H1 (cell line): Measurements from ENCODE around the gene SMIM41. TPM values are rescaled to one million over a fixed set of nuclear protein-coding genes. Genes with fewer than 3 reads are reported as not detected.

Experiments used
- CTCF ChIA-PET: fragments of 300-600 bp; sonication (Branson Sonifier 250); formaldehyde crosslinking; loops from one replicate; lab custom pipeline; 2021; ENCODE audit not compliant: partially characterized antibody; lab: Charles Lee
- POLR2A ChIA-PET: fragments of 300-600 bp; sonication (Branson Sonifier 250); formaldehyde crosslinking; loops from one replicate; lab custom pipeline; 2021; ENCODE audit warnings: inconsistent platforms; ENCODE audit not compliant: partially characterized antibody; lab: Charles Lee
- DNase-seq, 2 experiments: peaks; one replicate each; pipeline versions ENCODE4 v3.0.0 to v3.0.0-alpha.2; 2010 to 2022; ENCODE audit warnings: low spot score in 2 of 2, low read depth in 1 of 2, mixed read lengths in 1 of 2
- FAIRE-seq: peaks from 2 replicates; lab custom pipeline; 2011; peaks lifted over from hg19 to GRCh38; lab: Jason Lieb, UNC
- H2AFZ ChIP-seq: 2 replicates; pipeline ENCODE4 v1.8.1; 2012; ENCODE audit warnings: low read length, inconsistent platforms
- H2AK5ac ChIP-seq: 2 replicates; pipeline ENCODE4 v1.6.1; 2013; ENCODE audit warnings: low read depth, low read length
- H2BK120ac ChIP-seq: replicated peaks from 2 replicates; pipeline ENCODE3; 2013; ENCODE audit warnings: low read depth, low read length, inconsistent platforms
- H2BK12ac ChIP-seq: 2 replicates; pipeline ENCODE4 v1.6.1; 2013; ENCODE audit warnings: low read depth, low read length
- H2BK15ac ChIP-seq: 2 replicates; pipeline ENCODE4 v1.6.1; 2013; ENCODE audit warnings: low read length
- H2BK20ac ChIP-seq: 2 replicates; pipeline ENCODE4 v1.6.1; 2013; ENCODE audit warnings: low read length
- H2BK5ac ChIP-seq: 2 replicates; pipeline ENCODE4 v1.6.1; 2013; ENCODE audit warnings: low read depth, low read length
- H3K14ac ChIP-seq: 2 replicates; pipeline ENCODE4 v1.6.1; 2013; ENCODE audit warnings: inconsistent platforms; ENCODE audit not compliant: insufficient read length
- H3K18ac ChIP-seq: 2 replicates; pipeline ENCODE4 v1.6.1; 2013; ENCODE audit warnings: low read length; ENCODE audit errors: extremely low read depth
- H3K23ac ChIP-seq: 2 replicates; pipeline ENCODE4 v1.6.1; 2013; ENCODE audit warnings: inconsistent platforms; ENCODE audit not compliant: insufficient read length
- H3K23me2 ChIP-seq: 2 replicates; pipeline ENCODE4 v1.6.1; 2013; ENCODE audit warnings: low read depth, low read length
- H3K27ac ChIP-seq: 2 replicates; pipeline ENCODE4 v1.6.1; 2011; ENCODE audit warnings: low read depth, low read length, inconsistent platforms
- H3K27me3 ChIP-seq, 4 experiments: replicated peaks in 1 of 4; 1 replicate in 1 of 4; 2 replicates in 3 of 4; pipeline versions ENCODE4 v1.6.1 to v1.8.1; 2011 to 2013; ENCODE audit warnings: low read length in 3 of 4, mild to moderate bottlenecking in 3 of 4, inconsistent platforms in 2 of 4, mixed read lengths in 2 of 4, moderate library complexity in 1 of 4; ENCODE audit not compliant: control insufficient read depth in 3 of 4, insufficient read depth in 3 of 4; ENCODE audit errors: extremely low read depth in 1 of 4
- H3K36me3 ChIP-seq, 4 experiments: 2 replicates each; pipeline versions ENCODE4 v1.6.1 to v1.8.1; 2011 to 2013; ENCODE audit warnings: mild to moderate bottlenecking in 4 of 4, low read length in 3 of 4, moderate library complexity in 2 of 4, control low read depth in 1 of 4, inconsistent platforms in 1 of 4; ENCODE audit not compliant: insufficient read depth in 4 of 4, control insufficient read depth in 2 of 4
- H3K4ac ChIP-seq: replicated peaks from 2 replicates; pipeline ENCODE3; 2013; ENCODE audit warnings: low read length, low read depth, mixed read lengths, inconsistent platforms; ENCODE audit not compliant: insufficient read length
- H3K4me1 ChIP-seq, 4 experiments: replicated peaks in 1 of 4; 1 replicate in 1 of 4; 2 replicates in 3 of 4; pipeline versions ENCODE4 v1.6.1 to v1.8.1; 2011 to 2013; ENCODE audit warnings: low read length in 3 of 4, inconsistent platforms in 2 of 4, mixed read lengths in 1 of 4; ENCODE audit not compliant: insufficient read depth in 4 of 4, control insufficient read depth in 3 of 4
- H3K4me2 ChIP-seq, 2 experiments: 2 replicates each; pipeline versions ENCODE4 v1.6.1 to v1.8.1; 2011 to 2013; ENCODE audit warnings: low read depth in 2 of 2, low read length in 2 of 2, control low read depth in 1 of 2, inconsistent platforms in 1 of 2, mild to moderate bottlenecking in 1 of 2; ENCODE audit not compliant: insufficient read depth in 1 of 2
- H3K4me3 ChIP-seq, 4 experiments: fragments of 200-600, 300-600 bp in 1 of 4; sonication (generic), shearing (Covaris generic), sonication (Bioruptor Twin) in 1 of 4; 2 replicates each; pipeline versions ENCODE4 v1.5.1 to v1.8.1; 2011 to 2016; ENCODE audit warnings: low read length in 4 of 4, low read depth in 3 of 4, control low read depth in 2 of 4, inconsistent platforms in 2 of 4, mild to moderate bottlenecking in 2 of 4, mixed read lengths in 1 of 4, moderate library complexity in 1 of 4; ENCODE audit not compliant: insufficient read depth in 2 of 4; ENCODE audit errors: extremely low read depth in 1 of 4
- H3K56ac ChIP-seq: replicated peaks from 2 replicates; pipeline ENCODE3; 2013; ENCODE audit warnings: low read depth, mild to moderate bottlenecking, mixed read lengths, low read length, inconsistent platforms; ENCODE audit not compliant: insufficient read length
- H3K79me1 ChIP-seq: 2 replicates; pipeline ENCODE4 v1.6.1; 2013; ENCODE audit warnings: low read depth, low read length, control low read depth
- H3K79me2 ChIP-seq, 2 experiments: 2 replicates each; pipeline versions ENCODE4 v1.6.1 to v1.8.1; 2012 to 2013; ENCODE audit warnings: low read length in 2 of 2, mild to moderate bottlenecking in 2 of 2, inconsistent platforms in 1 of 2; ENCODE audit not compliant: insufficient read depth in 2 of 2, control insufficient read depth in 1 of 2
- H3K9ac ChIP-seq, 4 experiments: replicated peaks in 1 of 4; 1 replicate in 1 of 4; 2 replicates in 3 of 4; pipeline versions ENCODE4 v1.6.1 to v1.8.1; 2011 to 2013; ENCODE audit warnings: low read depth in 3 of 4, low read length in 3 of 4, control low read depth in 2 of 4, mild to moderate bottlenecking in 2 of 4, moderate library complexity in 2 of 4, inconsistent platforms in 1 of 4; ENCODE audit errors: extremely low read depth in 1 of 4
- H3K9me3 ChIP-seq, 2 experiments: 2 replicates each; pipeline versions ENCODE4 v1.6.1 to v1.8.1; 2012 to 2013; ENCODE audit warnings: mild to moderate bottlenecking in 2 of 2, moderate library complexity in 2 of 2, control low read depth in 1 of 2, inconsistent platforms in 1 of 2, low read depth in 1 of 2, low read length in 1 of 2, mixed read lengths in 1 of 2; ENCODE audit not compliant: insufficient read depth in 2 of 2
- H4K20me1 ChIP-seq, 2 experiments: replicated peaks in 1 of 2; 2 replicates each; pipeline versions ENCODE3 to v1.8.1; 2011 to 2013; ENCODE audit warnings: inconsistent platforms in 2 of 2, low read length in 2 of 2, mild to moderate bottlenecking in 1 of 2; ENCODE audit not compliant: insufficient read depth in 2 of 2, control insufficient read depth in 1 of 2
- H4K5ac ChIP-seq: 2 replicates; pipeline ENCODE4 v1.6.1; 2013; ENCODE audit warnings: low read length, low read depth, mixed read lengths, inconsistent platforms; ENCODE audit not compliant: insufficient read length
- H4K8ac ChIP-seq: 2 replicates; pipeline ENCODE4 v1.8.0; 2013; ENCODE audit warnings: mild to moderate bottlenecking, moderate library complexity, low read length, inconsistent platforms; ENCODE audit not compliant: insufficient read depth; ENCODE audit errors: extremely low read depth
- H4K91ac ChIP-seq: replicated peaks from 2 replicates; pipeline ENCODE3; 2013; ENCODE audit warnings: low read length, mixed read lengths, inconsistent platforms; ENCODE audit not compliant: insufficient read length
- ASH2L ChIP-seq: fragments of 200-600, 300-600 bp; sonication (generic); IDR thresholded peaks from one replicate; pipeline ENCODE4 v1.7.1; 2017; ENCODE audit warnings: low read length
- CHD1 ChIP-seq: IDR thresholded peaks from 2 replicates; pipeline ENCODE4 v1.6.1; 2012; ENCODE audit warnings: low read depth, low read length, improper control_type of control experiment
- FOSL1 ChIP-seq: IDR thresholded peaks from 2 replicates; pipeline ENCODE4 v1.6.1; 2011; ENCODE audit warnings: mild to moderate bottlenecking, low read depth, low read length, moderate library complexity; ENCODE audit not compliant: insufficient read depth
- GABPA ChIP-seq: IDR thresholded peaks from 2 replicates; pipeline ENCODE4 v1.6.1; 2011; ENCODE audit warnings: mild to moderate bottlenecking, low read length, moderate library complexity, borderline replicate concordance; ENCODE audit not compliant: insufficient read depth
- HDAC2 ChIP-seq, 2 experiments: fragments of 300-600 bp in 1 of 2; sonication (generic) in 1 of 2; IDR thresholded peaks; 2 replicates each; pipeline ENCODE4 v1.6.1; 2011 to 2012; ENCODE audit warnings: low read depth in 2 of 2, low read length in 2 of 2, mild to moderate bottlenecking in 2 of 2, moderate library complexity in 2 of 2, borderline replicate concordance in 1 of 2, inconsistent platforms in 1 of 2
- JUN ChIP-seq: IDR thresholded peaks from 2 replicates; pipeline ENCODE4 v1.6.1; 2011; ENCODE audit warnings: low read depth, mild to moderate bottlenecking, improper control_type of control experiment, low read length
- KDM5A ChIP-seq: fragments of 200-600 bp; IDR thresholded peaks from 2 replicates; pipeline ENCODE4 v1.7.1; 2012; ENCODE audit warnings: mild to moderate bottlenecking, low read length, inconsistent platforms, mixed read lengths
- SIRT6 ChIP-seq: IDR thresholded peaks from one replicate; pipeline ENCODE4 v1.7.1; 2012; ENCODE audit warnings: low read length, inconsistent platforms
- SP1 ChIP-seq: IDR thresholded peaks from 2 replicates; pipeline ENCODE4 v1.6.1; 2011; ENCODE audit warnings: low read depth, low read length
- WGBS, 2 experiments: shearing (Covaris generic) in 1 of 2; methylation state at CpG; one replicate each; pipeline versions ENCODE4 v1.1.6 to v1.1.7; 2013 to 2015; ENCODE audit warnings: low lambda C conversion rate in 2 of 2, mixed read lengths in 2 of 2, inconsistent platforms in 1 of 2, low coverage in 1 of 2, missing lambda C conversion rate in 1 of 2; ENCODE audit not compliant: insufficient replicate concordance in 2 of 2, insufficient coverage in 1 of 2, insufficient read length in 1 of 2; ENCODE audit errors: extremely low coverage in 1 of 2, missing lambda C conversion rate in 1 of 2; 5-methylcytosine and 5-hydroxymethylcytosine counted together
- polyA plus RNA-seq, 7 experiments: library from polyadenylated mRNA; depleted of rRNA in 3 of 7; stranded (reverse) in 5 of 7; unstranded in 2 of 7; fragments of >200 nt in 5 of 7; fragments of 200-250 nt in 2 of 7; gene quantifications; 1 replicate in 5 of 7; 2 replicates in 1 of 7; 4 replicates in 1 of 7; pipeline versions ENCODE4 v1.2.1 to v1.2.3, GENCODE V29; 2011 to 2013; ENCODE audit warnings: missing spikeins in 2 of 7, mixed read lengths in 2 of 7
- total RNA-seq: library from RNA; stranded (reverse); fragmentation: NEBNext Ultra II Directional; extraction: Animal tissue kit (Norgen Biotek cat#: 25700); gene quantifications from 2 replicates; pipeline ENCODE4 v1.2.1, GENCODE V29; 2021
- TF ChIP-seq, protein P1 (sequence below): IDR thresholded peaks from 2 replicates; pipeline ENCODE4 v1.6.1; 2011; ENCODE audit warnings: low read length, improper control_type of control experiment

The SMIM41 gene
- total and polyA plus RNA-seq, 2 of the 8 experiments (the other 6 are each of a cell fraction or from before 2014, with no cell fraction given) = 0.28 to 0.98 TPM

DNA sequence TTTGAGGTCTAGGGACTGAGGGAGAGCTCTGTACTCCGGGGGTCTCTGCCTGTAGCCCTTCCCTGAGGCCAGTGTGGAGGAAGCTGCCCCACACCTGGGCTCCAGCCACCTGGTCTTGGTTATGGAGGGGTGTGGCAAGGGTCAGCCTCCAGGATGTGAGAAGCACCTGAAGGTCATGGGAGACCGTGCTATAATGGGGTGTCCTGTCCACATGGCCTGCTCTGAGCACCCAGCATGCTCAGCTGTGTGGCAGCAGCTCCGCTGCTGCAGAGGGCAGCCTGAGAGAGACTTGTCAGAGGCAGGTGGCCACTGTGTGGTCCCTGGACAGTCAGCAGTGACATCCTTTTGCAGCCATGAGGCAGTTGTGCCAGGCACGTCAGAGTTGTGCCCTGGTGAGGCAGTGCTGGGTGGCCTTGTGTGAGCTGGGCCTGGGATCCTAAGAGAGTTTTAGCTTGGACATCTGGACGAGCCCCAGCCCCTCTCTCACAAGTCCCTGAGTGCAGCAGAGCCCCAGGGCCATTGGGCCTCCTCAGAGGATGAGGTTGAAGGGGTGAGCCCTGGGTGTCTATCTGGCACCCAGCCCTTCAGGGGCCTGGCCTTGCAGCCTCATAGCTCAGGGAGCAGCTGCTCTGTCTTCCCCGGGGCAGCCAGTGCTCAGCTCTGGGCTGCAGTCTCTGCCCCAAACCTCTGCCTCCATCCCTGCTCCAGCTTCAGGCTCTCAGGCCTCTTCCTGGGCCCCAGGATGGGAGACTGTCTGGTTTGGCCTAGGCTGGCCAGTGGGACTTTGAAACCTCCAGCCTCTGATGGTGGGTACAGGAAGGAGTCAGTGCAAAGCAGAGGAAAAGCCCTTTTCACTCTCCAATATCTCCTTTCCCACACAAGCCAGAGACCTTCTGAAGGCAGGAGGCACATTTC lies 17.1 kb upstream of the SMIM41 start:
- Histone ChIP-seq H3K23me2 (no peaks in the 10 kb centered on the region), H3K27ac (no peak overlapping the region), H3K4me3 (no peak overlapping the region), H2BK15ac (no peak overlapping the region), H2AK5ac (no peak overlapping the region), H2AFZ (no peak overlapping the region), H3K14ac (no peak overlapping the region), H3K79me1 (no peaks in the 10 kb centered on the region), H2BK120ac (no peak overlapping the region), H2BK5ac (no peak overlapping the region), H4K91ac (no peak overlapping the region), H3K27me3 (peaks cover 0 to 2% (median 0%) of the 10 kb centered on the region in 4 experiments; a peak in 2 of 7 replicates), H3K56ac (no peak overlapping the region), H4K20me1 (peaks cover 0 to 2% of the 10 kb centered on the region in 2 experiments), H3K4me1 (no peaks in the 10 kb centered on the region; a peak in 1 of 7 replicates), H3K23ac (no peak overlapping the region), H3K36me3 (peaks cover 0 to 6% (median 4%) of the 10 kb centered on the region in 4 experiments; a peak in 3 of 8 replicates), H4K8ac (peak overlapping the region; percentile 40; the same call in 1 of the 2 replicates), H3K4me2 (no peak overlapping the region), H2BK20ac (no peak overlapping the region), H3K18ac (no peak overlapping the region), H3K9ac (no peak overlapping the region), H3K79me2 (no peaks in the 10 kb centered on the region), H2BK12ac (no peak overlapping the region), H3K4ac (no peak overlapping the region), H4K5ac (no peak overlapping the region), H3K9me3 (no peaks in the 10 kb centered on the region)
- ChIA-PET CTCF (interaction anchor here (0.6 to 34.1 kb wide), 11 partner anchors 9 to 157 kb away, joined by 3 to 1022 read pairs (median 7); partner anchors contain the start of genes ATG101 and SMIM41), POLR2A (interaction anchor here (1.0 to 2.3 kb wide), 6 partner anchors 11 to 49 kb away, joined by 3 to 9 read pairs (median 4); partner anchors contain the start of genes NR4A1 and SMIM41)
- WGBS, 2 experiments = 85% methylated on average over 5 of the region's 6 CpGs; no CpG with 5 or more reads in 1 of the 2 experiments
- DNase-seq = no peak
- FAIRE-seq = no peak
- no peak for TF ChIP-seq HDAC2 (IDR thresholded peaks at IDR 0.05; ENCODE audit: borderline replicate concordance in 1 of 2, low read depth in 2 of 2, low read length in 2 of 2)
- TF ChIP-seq CHD1 = no peak
- no peak for TF ChIP-seq KDM5A
- TF ChIP-seq, protein P1, sequence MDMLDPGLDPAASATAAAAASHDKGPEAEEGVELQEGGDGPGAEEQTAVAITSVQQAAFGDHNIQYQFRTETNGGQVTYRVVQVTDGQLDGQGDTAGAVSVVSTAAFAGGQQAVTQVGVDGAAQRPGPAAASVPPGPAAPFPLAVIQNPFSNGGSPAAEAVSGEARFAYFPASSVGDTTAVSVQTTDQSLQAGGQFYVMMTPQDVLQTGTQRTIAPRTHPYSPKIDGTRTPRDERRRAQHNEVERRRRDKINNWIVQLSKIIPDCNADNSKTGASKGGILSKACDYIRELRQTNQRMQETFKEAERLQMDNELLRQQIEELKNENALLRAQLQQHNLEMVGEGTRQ = no peak
- TF ChIP-seq ASH2L = no peak
- no peak for TF ChIP-seq SP1
- TF ChIP-seq JUN = no peak
- TF ChIP-seq SIRT6 = no peak
- no peak for TF ChIP-seq FOSL1
- no peak for TF ChIP-seq GABPA
